Type B pancreatic cell (in vitro differentiated cells): ENCODE results near the gene FCHSD2. TPM values are rescaled to one million over a fixed set of nuclear protein-coding genes. Genes with fewer than 3 reads are reported as not detected.

Source experiments
- DNase-seq: peaks from one replicate; pipeline ENCODE4 v3.0.0; 2021; ENCODE audit warnings: mixed read lengths; ENCODE audit not compliant: unreplicated experiment; ENCODE audit errors: extremely low spot score
- H3K27ac Mint-ChIP-seq: 2 replicates; pipeline ENCODE4 v1.8.0; 2021; ENCODE audit warnings: mild to moderate bottlenecking, mixed read lengths
- H3K27me3 Mint-ChIP-seq: 2 replicates; pipeline ENCODE4 v1.8.0; 2021; ENCODE audit warnings: mixed read lengths
- H3K36me3 Mint-ChIP-seq: 2 replicates; pipeline ENCODE4 v1.8.0; 2021; ENCODE audit warnings: mixed read lengths
- H3K4me1 Mint-ChIP-seq: one replicate; pipeline ENCODE4 v1.8.0; 2021; ENCODE audit warnings: mixed read lengths; ENCODE audit not compliant: unreplicated experiment
- H3K4me3 Mint-ChIP-seq: 2 replicates; pipeline ENCODE4 v1.8.0; 2021; ENCODE audit warnings: mild to moderate bottlenecking, mixed read lengths
- H3K9me3 Mint-ChIP-seq: 2 replicates; pipeline ENCODE4 v1.8.0; 2021; ENCODE audit warnings: mixed read lengths
- total RNA-seq: library from RNA; stranded (reverse); gene quantifications from 2 replicates; pipeline ENCODE4 v1.2.1, GENCODE V29; 2021; ENCODE audit warnings: low replicate concordance
- TF ChIP-seq, protein P1 (sequence below): fragments of 200-600 bp; sonication (generic); conservative IDR thresholded peaks from 2 replicates; pipeline ENCODE4 v1.5.0; 2021; ENCODE audit warnings: antibody characterized with exemption, mild to moderate bottlenecking

The FCHSD2 gene
- total RNA-seq, 1 donor from 2014 or later = 30.8 TPM

DNA sequence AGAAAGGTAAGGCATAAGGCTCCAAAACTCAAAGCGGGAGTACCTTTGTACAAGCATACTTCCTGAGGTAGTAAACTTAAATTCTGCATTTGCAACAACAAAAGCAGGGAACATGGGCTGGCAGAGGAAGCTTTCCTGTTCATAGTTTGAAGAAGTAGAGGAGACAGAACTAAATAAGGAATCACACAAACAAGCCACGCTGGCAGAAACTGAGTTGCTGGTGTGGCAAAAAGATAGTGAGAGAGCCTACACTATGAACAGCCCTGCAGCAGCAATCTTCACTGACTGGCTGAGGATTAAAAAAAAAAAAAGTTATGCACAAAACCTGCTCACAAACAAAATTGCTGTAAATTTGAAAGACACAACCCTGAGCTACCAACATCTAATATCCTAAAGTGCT is 46.5 kb downstream of the FCHSD2 start:
- Mint-ChIP-seq H3K4me3 (no peak overlapping the region), H3K4me1 (peaks cover 8% of the 10 kb centered on the region), H3K27me3 (no peaks in the 10 kb centered on the region), H3K9me3 (peaks cover under 1% of the 10 kb centered on the region), H3K27ac (peak overlapping the region; percentile 16), H3K36me3 (peaks cover 9% of the 10 kb centered on the region)
- TF ChIP-seq, protein P1, sequence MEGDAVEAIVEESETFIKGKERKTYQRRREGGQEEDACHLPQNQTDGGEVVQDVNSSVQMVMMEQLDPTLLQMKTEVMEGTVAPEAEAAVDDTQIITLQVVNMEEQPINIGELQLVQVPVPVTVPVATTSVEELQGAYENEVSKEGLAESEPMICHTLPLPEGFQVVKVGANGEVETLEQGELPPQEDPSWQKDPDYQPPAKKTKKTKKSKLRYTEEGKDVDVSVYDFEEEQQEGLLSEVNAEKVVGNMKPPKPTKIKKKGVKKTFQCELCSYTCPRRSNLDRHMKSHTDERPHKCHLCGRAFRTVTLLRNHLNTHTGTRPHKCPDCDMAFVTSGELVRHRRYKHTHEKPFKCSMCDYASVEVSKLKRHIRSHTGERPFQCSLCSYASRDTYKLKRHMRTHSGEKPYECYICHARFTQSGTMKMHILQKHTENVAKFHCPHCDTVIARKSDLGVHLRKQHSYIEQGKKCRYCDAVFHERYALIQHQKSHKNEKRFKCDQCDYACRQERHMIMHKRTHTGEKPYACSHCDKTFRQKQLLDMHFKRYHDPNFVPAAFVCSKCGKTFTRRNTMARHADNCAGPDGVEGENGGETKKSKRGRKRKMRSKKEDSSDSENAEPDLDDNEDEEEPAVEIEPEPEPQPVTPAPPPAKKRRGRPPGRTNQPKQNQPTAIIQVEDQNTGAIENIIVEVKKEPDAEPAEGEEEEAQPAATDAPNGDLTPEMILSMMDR = no peak
- no peak for DNase-seq

DNA sequence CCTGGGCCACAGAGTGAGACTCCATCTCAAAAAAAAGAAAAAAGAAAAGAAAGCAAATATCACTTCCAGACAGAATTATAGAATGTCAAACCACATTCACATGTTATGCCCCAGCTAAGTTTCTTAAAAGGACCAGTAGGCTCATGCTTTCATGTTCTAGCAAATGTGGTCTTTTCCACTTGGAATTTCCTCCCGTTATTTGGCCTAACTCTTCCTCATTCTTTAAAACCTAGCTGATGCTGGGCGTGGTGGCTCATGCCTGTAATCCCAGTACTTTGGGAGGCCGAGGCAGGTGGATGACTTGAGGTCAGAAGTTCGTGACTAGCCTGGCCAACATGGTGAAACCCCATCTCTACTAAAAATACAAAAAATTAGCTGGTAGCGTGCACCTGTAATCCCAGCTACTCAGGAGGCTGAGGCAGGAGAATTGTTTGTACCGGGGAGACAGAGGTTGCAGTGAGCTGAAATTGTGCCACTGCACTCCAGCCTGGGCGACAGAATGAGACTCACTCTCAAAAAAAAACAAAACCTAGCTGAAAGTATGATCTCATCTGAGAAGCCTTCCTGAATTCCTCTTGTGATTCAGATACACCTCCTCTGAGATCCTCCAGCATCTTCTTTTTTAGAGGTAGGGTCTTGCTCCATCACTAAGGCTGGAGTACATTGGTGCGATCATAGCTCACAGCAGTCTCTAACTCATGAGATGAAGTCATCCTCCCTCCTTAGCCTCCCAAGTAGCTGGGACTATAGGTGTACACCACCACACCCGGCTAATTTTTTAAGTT is 50.4 kb downstream of the FCHSD2 start:
- DNase-seq = no peak
- H3K36me3 Mint-ChIP-seq = peaks cover 5% of the 10 kb centered on the region
- no peak overlapping the region for H3K27ac Mint-ChIP-seq
- TF ChIP-seq, protein P1 = no peak
- no peaks in the 10 kb centered on the region for H3K27me3 Mint-ChIP-seq
- H3K9me3 Mint-ChIP-seq = no peaks in the 10 kb centered on the region
- no peak overlapping the region for H3K4me3 Mint-ChIP-seq
- H3K4me1 Mint-ChIP-seq = peaks cover 8% of the 10 kb centered on the region

DNA sequence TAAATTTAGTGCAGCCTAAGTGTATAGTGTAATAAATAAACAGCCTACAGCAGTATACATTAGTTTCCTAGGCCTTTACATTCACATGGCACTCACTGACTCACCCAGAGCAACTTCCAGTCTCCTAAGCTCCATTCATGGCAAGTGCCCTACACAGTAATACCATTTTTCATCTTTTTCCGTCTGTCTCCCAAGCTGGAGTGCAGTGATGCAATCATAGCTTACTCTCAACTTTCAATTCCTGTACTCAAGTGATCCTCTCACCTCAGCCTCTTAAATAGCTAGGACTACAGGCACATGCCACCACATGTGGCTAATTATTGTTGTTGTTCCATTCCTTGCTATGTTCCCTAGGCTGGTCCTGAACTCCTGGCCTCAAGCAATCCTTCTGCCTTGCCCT is 54.4 kb downstream of the FCHSD2 start:
- Mint-ChIP-seq H3K27ac (peak overlapping the region; percentile 13), H3K27me3 (no peaks in the 10 kb centered on the region), H3K36me3 (peaks cover 3% of the 10 kb centered on the region), H3K4me3 (no peak overlapping the region), H3K4me1 (no peaks in the 10 kb centered on the region), H3K9me3 (no peaks in the 10 kb centered on the region)
- TF ChIP-seq, protein P1 = no peak
- no peak for DNase-seq

DNA sequence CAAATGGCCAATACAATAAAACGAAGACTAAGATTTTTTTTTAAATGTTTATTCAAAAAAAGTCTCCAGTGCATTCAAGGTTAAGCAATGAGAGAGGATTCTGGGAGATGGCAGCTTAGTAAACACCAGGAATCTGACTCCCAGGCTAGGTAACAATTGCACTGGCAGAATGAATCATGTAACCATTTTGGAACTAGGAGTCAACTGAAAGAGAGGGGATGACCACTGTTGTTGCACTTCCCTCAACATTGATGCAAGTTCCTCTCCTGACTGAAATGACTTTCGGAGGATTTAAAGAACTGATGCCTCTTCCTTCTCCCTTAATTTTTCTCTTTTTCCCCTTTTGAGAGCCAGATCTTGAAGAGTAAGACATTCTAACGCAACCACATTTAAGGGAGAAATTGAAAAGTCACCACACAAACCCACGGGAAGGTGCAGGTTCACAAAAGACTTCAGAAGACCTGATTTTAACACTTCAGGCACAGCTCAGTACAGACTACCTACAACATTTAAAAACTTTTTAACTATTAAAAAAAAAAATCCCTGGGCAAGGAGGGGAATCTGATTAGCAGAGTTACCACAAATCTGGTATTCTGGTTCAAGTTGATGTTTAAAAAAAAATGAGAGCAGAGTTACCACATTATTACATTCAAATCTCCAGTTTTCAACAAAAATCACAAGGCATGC is 56.8 kb downstream of the FCHSD2 start:
- no peaks in the 10 kb centered on the region for H3K4me1 Mint-ChIP-seq
- no peak overlapping the region for H3K27ac Mint-ChIP-seq

DNA sequence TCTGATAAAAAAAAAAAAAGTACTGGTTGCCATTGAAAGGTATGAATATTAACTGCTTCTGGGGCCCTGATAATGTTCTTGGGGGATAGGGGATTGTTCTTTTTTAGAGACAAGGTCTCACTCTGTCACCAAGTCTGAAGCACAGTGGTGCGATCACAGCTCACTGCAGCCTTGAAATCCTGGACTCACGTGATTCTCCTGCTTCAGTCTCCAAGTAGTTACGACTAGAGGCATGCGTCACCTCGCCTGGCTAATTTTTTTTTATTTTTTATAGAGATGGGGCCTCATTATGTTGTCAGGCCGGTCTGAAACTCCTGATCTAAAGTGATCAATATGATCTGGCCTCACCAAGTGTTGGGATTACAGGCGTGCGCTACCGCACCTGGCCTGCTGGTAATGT is 63.5 kb downstream of the FCHSD2 start:
- H3K27me3 Mint-ChIP-seq = no peaks in the 10 kb centered on the region
- H3K4me3 Mint-ChIP-seq = no peak overlapping the region
- H3K36me3 Mint-ChIP-seq = peaks cover 32% of the 10 kb centered on the region
- DNase-seq = no peak
- H3K27ac Mint-ChIP-seq = no peak overlapping the region
- TF ChIP-seq, protein P1 = no peak
- H3K4me1 Mint-ChIP-seq = no peaks in the 10 kb centered on the region
- H3K9me3 Mint-ChIP-seq = peaks cover 12% of the 10 kb centered on the region

More for the DNA sequence above, 56.8 kb downstream of the FCHSD2 start:
- TF ChIP-seq, protein P1 = no peak
- H3K4me3 Mint-ChIP-seq = no peak overlapping the region
- H3K9me3 Mint-ChIP-seq = no peaks in the 10 kb centered on the region
- DNase-seq = no peak
- H3K27me3 Mint-ChIP-seq = no peaks in the 10 kb centered on the region
- peaks cover 3% of the 10 kb centered on the region for H3K36me3 Mint-ChIP-seq
